GM08714 (cell line): ENCODE measurements around the gene MCU.
"Not testable (repeated sequence)": the region's sequence is repeated elsewhere in the genome, so short reads cannot be mapped to it uniquely, and the experiment has no call there.

Experiments
- H3K4me3 ChIP-seq: fragments of 200-500 bp; sonication (Bioruptor generic); 2 replicates; pipeline ENCODE4 v1.5.1; 2014; ENCODE audit warnings: mild to moderate bottlenecking, low read length, inconsistent platforms
- ZNF274 ChIP-seq: IDR thresholded peaks from 2 replicates; pipeline ENCODE4 v1.6.1; 2012; ENCODE audit warnings: mild to moderate bottlenecking, low read depth, low read length

Gene MCU

GRCh38 chr10:72904806-72905205 is 212.9 kb downstream of the MCU start:
- H3K4me3 ChIP-seq = no peak overlapping the region
- no peak for TF ChIP-seq ZNF274

- no peak overlapping the region for H3K4me3 ChIP-seq
- no peak for TF ChIP-seq ZNF274
These were observed 214.5 kb downstream of the MCU start for GRCh38 chr10:72906446-72906845.

GRCh38 chr10:72910705-72911104 is 218.8 kb downstream of the MCU start:
- TF ChIP-seq ZNF274 = no peak
- H3K4me3 ChIP-seq = no peak overlapping the region

GRCh38 chr10:72911758-72912157 is 219.8 kb downstream of the MCU start:
- no peak for TF ChIP-seq ZNF274
- no peak overlapping the region for H3K4me3 ChIP-seq

GRCh38 chr10:72912736-72913135 is 220.8 kb downstream of the MCU start:
- no peak for TF ChIP-seq ZNF274
- H3K4me3 ChIP-seq = no peak overlapping the region

- no peak for TF ChIP-seq ZNF274
- H3K4me3 ChIP-seq = no peak overlapping the region
These were observed 221.3 kb downstream of the MCU start for GRCh38 chr10:72913287-72913686.

GRCh38 chr10:72917201-72917600 is 225.3 kb downstream of the MCU start:
- not testable (repeated sequence) for H3K4me3 ChIP-seq

- H3K4me3 ChIP-seq = not testable (repeated sequence)
These were observed 225.9 kb downstream of the MCU start for GRCh38 chr10:72917803-72918332.

GRCh38 chr10:72918352-72918751 is 226.4 kb downstream of the MCU start:
- TF ChIP-seq ZNF274 = no peak
- H3K4me3 ChIP-seq = no peak overlapping the region

GRCh38 chr10:72921147-72921683 is 229.3 kb downstream of the MCU start:
- H3K4me3 ChIP-seq = not testable (repeated sequence)

GRCh38 chr10:72924351-72924750 is 232.4 kb downstream of the MCU start:
- no peak overlapping the region for H3K4me3 ChIP-seq

GRCh38 chr10:72925951-72926465 is 234.1 kb downstream of the MCU start:
- TF ChIP-seq ZNF274 = no peak
- no peak overlapping the region for H3K4me3 ChIP-seq

More at GRCh38 chr10:72924351-72924750, 232.4 kb downstream of the MCU start:
- TF ChIP-seq ZNF274 = no peak

GRCh38 chr10:72927485-72927884 is 235.5 kb downstream of the MCU start:
- H3K4me3 ChIP-seq = no peak overlapping the region
- TF ChIP-seq ZNF274 = no peak

GRCh38 chr10:72928798-72929197 is 236.9 kb downstream of the MCU start:
- H3K4me3 ChIP-seq = no peak overlapping the region
- TF ChIP-seq ZNF274 = no peak

- TF ChIP-seq ZNF274 = no peak
These were observed 238.3 kb downstream of the MCU start for GRCh38 chr10:72930276-72930675.

More at GRCh38 chr10:72930276-72930675, 238.3 kb downstream of the MCU start:
- no peak overlapping the region for H3K4me3 ChIP-seq
